Stimulated activated memory B cell treated with anti-CD40 and anti-IgM and Interleukin-4, amounts not matched to agents 10 μg/mL and 1 μg/mL and 100 μg/mL, for 72 hours (primary cell): Measurements from ENCODE around the gene SIDT1.

ENCODE experiments used
- ATAC-seq: fragments of 150-1000 bp; cut with Tn5 transposase; 2 replicates; pipeline ENCODE4 v1.10.0; 2021
- H3K27ac Mint-ChIP-seq: one replicate; pipeline ENCODE4 v1.8.0; 2022; ENCODE audit warnings: mild to moderate bottlenecking, mixed read lengths
- H3K27me3 Mint-ChIP-seq: one replicate; pipeline ENCODE4 v1.8.0; 2022; ENCODE audit warnings: mixed read lengths
- H3K36me3 Mint-ChIP-seq: one replicate; pipeline ENCODE4 v1.8.0; 2022; ENCODE audit warnings: mixed read lengths
- H3K4me1 Mint-ChIP-seq: one replicate; pipeline ENCODE4 v1.8.0; 2022; ENCODE audit warnings: mixed read lengths
- H3K4me3 Mint-ChIP-seq: one replicate; pipeline ENCODE4 v1.8.0; 2022; ENCODE audit warnings: mild to moderate bottlenecking, moderate library complexity, mixed read lengths
- H3K9me3 Mint-ChIP-seq: one replicate; pipeline ENCODE4 v1.8.0; 2022; ENCODE audit warnings: mixed read lengths

Gene SIDT1

GRCh38 chr3:113532698-113533533 lies 561 bp downstream of the SIDT1 start:
- Mint-ChIP-seq H3K4me1 (peaks cover 49% of the 10 kb centered on the region), H3K27ac (peak overlapping the region; percentile 100), H3K4me3 (peak overlapping the region; percentile 97), H3K9me3 (no peaks in the 10 kb centered on the region), H3K36me3 (peaks cover 12% of the 10 kb centered on the region), H3K27me3 (no peaks in the 10 kb centered on the region)
- ATAC-seq = peak; percentile 81

- H3K27ac Mint-ChIP-seq = peak overlapping the region; percentile 100
- peaks cover 12% of the 10 kb centered on the region for H3K36me3 Mint-ChIP-seq
- ATAC-seq = peak; percentile 60
- H3K9me3 Mint-ChIP-seq = no peaks in the 10 kb centered on the region
- H3K4me3 Mint-ChIP-seq = peak overlapping the region; percentile 97
- H3K4me1 Mint-ChIP-seq = peaks cover 50% of the 10 kb centered on the region
- H3K27me3 Mint-ChIP-seq = no peaks in the 10 kb centered on the region
Measured at GRCh38 chr3:113533534-113533892, 1.2 kb downstream of the SIDT1 start.

- Mint-ChIP-seq H3K36me3 (peaks cover 12% of the 10 kb centered on the region), H3K27me3 (no peaks in the 10 kb centered on the region), H3K4me3 (peak overlapping the region; percentile 97), H3K27ac (peak overlapping the region; percentile 100), H3K9me3 (no peaks in the 10 kb centered on the region), H3K4me1 (peaks cover 50% of the 10 kb centered on the region)
- ATAC-seq = no peak
Measured at GRCh38 chr3:113534365-113534764, 2.0 kb downstream of the SIDT1 start.

GRCh38 chr3:113535898-113536297 lies 3.5 kb downstream of the SIDT1 start:
- Mint-ChIP-seq H3K4me1 (peaks cover 49% of the 10 kb centered on the region), H3K9me3 (peaks cover 2% of the 10 kb centered on the region), H3K36me3 (peaks cover 23% of the 10 kb centered on the region)

GRCh38 chr3:113536627-113537101 lies 4.3 kb downstream of the SIDT1 start:
- Mint-ChIP-seq H3K9me3 (peaks cover 4% of the 10 kb centered on the region), H3K4me1 (peaks cover 44% of the 10 kb centered on the region), H3K27ac (peak overlapping the region; percentile 67), H3K36me3 (peaks cover 27% of the 10 kb centered on the region), H3K27me3 (no peaks in the 10 kb centered on the region), H3K4me3 (no peak overlapping the region)
- no peak for ATAC-seq

More at GRCh38 chr3:113535898-113536297, 3.5 kb downstream of the SIDT1 start:
- Mint-ChIP-seq H3K4me3 (no peak overlapping the region), H3K27me3 (no peaks in the 10 kb centered on the region), H3K27ac (peak overlapping the region; percentile 67)
- ATAC-seq = no peak

GRCh38 chr3:113537155-113537554 lies 4.8 kb downstream of the SIDT1 start:
- H3K4me3 Mint-ChIP-seq = no peak overlapping the region
- H3K9me3 Mint-ChIP-seq = peaks cover 4% of the 10 kb centered on the region
- no peak for ATAC-seq
- peaks cover 44% of the 10 kb centered on the region for H3K4me1 Mint-ChIP-seq
- H3K36me3 Mint-ChIP-seq = peaks cover 32% of the 10 kb centered on the region
- H3K27ac Mint-ChIP-seq = peak overlapping the region; percentile 67
- no peaks in the 10 kb centered on the region for H3K27me3 Mint-ChIP-seq

- peaks cover 40% of the 10 kb centered on the region for H3K36me3 Mint-ChIP-seq
- H3K4me1 Mint-ChIP-seq = peaks cover 29% of the 10 kb centered on the region
- peaks cover 4% of the 10 kb centered on the region for H3K9me3 Mint-ChIP-seq
- H3K27ac Mint-ChIP-seq = no peak overlapping the region
- H3K27me3 Mint-ChIP-seq = no peaks in the 10 kb centered on the region
- H3K4me3 Mint-ChIP-seq = no peak overlapping the region
- no peak for ATAC-seq
Measured at GRCh38 chr3:113541519-113541918, 9.2 kb downstream of the SIDT1 start.

- Mint-ChIP-seq H3K27ac (peak overlapping the region; percentile 72), H3K36me3 (peaks cover 45% of the 10 kb centered on the region), H3K4me3 (no peak overlapping the region), H3K27me3 (no peaks in the 10 kb centered on the region), H3K9me3 (peaks cover 4% of the 10 kb centered on the region), H3K4me1 (peaks cover 39% of the 10 kb centered on the region)
- no peak for ATAC-seq
Measured at GRCh38 chr3:113545594-113545993, 13.2 kb downstream of the SIDT1 start.

- Mint-ChIP-seq H3K4me3 (peak overlapping the region; percentile 41), H3K4me1 (peaks cover 39% of the 10 kb centered on the region), H3K27ac (peak overlapping the region; percentile 72), H3K36me3 (peaks cover 40% of the 10 kb centered on the region), H3K9me3 (no peaks in the 10 kb centered on the region), H3K27me3 (no peaks in the 10 kb centered on the region)
- ATAC-seq = peak; percentile 41
Measured at GRCh38 chr3:113546414-113546893, 14.1 kb downstream of the SIDT1 start.

- Mint-ChIP-seq H3K27me3 (no peaks in the 10 kb centered on the region), H3K27ac (no peak overlapping the region), H3K9me3 (no peaks in the 10 kb centered on the region), H3K4me3 (no peak overlapping the region), H3K36me3 (peaks cover 25% of the 10 kb centered on the region), H3K4me1 (peaks cover 50% of the 10 kb centered on the region)
- no peak for ATAC-seq
Measured at GRCh38 chr3:113548501-113548900, 16.1 kb downstream of the SIDT1 start.

GRCh38 chr3:113551820-113552219 lies 19.5 kb downstream of the SIDT1 start:
- H3K4me1 Mint-ChIP-seq = peaks cover 40% of the 10 kb centered on the region
- peak overlapping the region; percentile 2 for H3K27ac Mint-ChIP-seq
- H3K9me3 Mint-ChIP-seq = no peaks in the 10 kb centered on the region
- ATAC-seq = no peak
- H3K4me3 Mint-ChIP-seq = no peak overlapping the region
- no peaks in the 10 kb centered on the region for H3K27me3 Mint-ChIP-seq
- peaks cover 32% of the 10 kb centered on the region for H3K36me3 Mint-ChIP-seq

- peaks cover 28% of the 10 kb centered on the region for H3K36me3 Mint-ChIP-seq
- H3K27ac Mint-ChIP-seq = peak overlapping the region; percentile 2
- ATAC-seq = peak; percentile 56
- no peaks in the 10 kb centered on the region for H3K27me3 Mint-ChIP-seq
- H3K9me3 Mint-ChIP-seq = no peaks in the 10 kb centered on the region
- peaks cover 47% of the 10 kb centered on the region for H3K4me1 Mint-ChIP-seq
- no peak overlapping the region for H3K4me3 Mint-ChIP-seq
Measured at GRCh38 chr3:113552851-113553250, 20.5 kb downstream of the SIDT1 start.

GRCh38 chr3:113555138-113555537 lies 22.8 kb downstream of the SIDT1 start:
- H3K4me1 Mint-ChIP-seq = peaks cover 37% of the 10 kb centered on the region
- no peak for ATAC-seq
- H3K27ac Mint-ChIP-seq = no peak overlapping the region
- H3K9me3 Mint-ChIP-seq = no peaks in the 10 kb centered on the region
- H3K27me3 Mint-ChIP-seq = no peaks in the 10 kb centered on the region
- peaks cover 18% of the 10 kb centered on the region for H3K36me3 Mint-ChIP-seq
- H3K4me3 Mint-ChIP-seq = no peak overlapping the region

- Mint-ChIP-seq H3K27me3 (no peaks in the 10 kb centered on the region), H3K27ac (no peak overlapping the region), H3K36me3 (peaks cover 18% of the 10 kb centered on the region), H3K9me3 (no peaks in the 10 kb centered on the region), H3K4me3 (no peak overlapping the region), H3K4me1 (peaks cover 39% of the 10 kb centered on the region)
- no peak for ATAC-seq
Measured at GRCh38 chr3:113556316-113556945, 24.1 kb downstream of the SIDT1 start.

- ATAC-seq = no peak
- H3K27ac Mint-ChIP-seq = peak overlapping the region; percentile 12
- H3K36me3 Mint-ChIP-seq = peaks cover 18% of the 10 kb centered on the region
- no peaks in the 10 kb centered on the region for H3K27me3 Mint-ChIP-seq
- no peak overlapping the region for H3K4me3 Mint-ChIP-seq
- peaks cover 38% of the 10 kb centered on the region for H3K4me1 Mint-ChIP-seq
- H3K9me3 Mint-ChIP-seq = no peaks in the 10 kb centered on the region
Measured at GRCh38 chr3:113556946-113557335, 24.6 kb downstream of the SIDT1 start.
